Endothelial cell of umbilical vein (primary cell): ENCODE results near the gene TMEM18. TPM values are rescaled to one million over a fixed set of nuclear protein-coding genes. Genes with fewer than 3 reads are reported as not detected.

Experiments
- BruUV-seq: library from RNA; stranded (reverse); fragments of 400-500 nt; replicated peaks from 2 replicates; lab custom pipeline; 2021; lab: Mats Ljungman, UMichigan
- CTCF ChIA-PET: fragments of 300-600, 350-600 bp; sonication (Branson Sonifier 250); formaldehyde crosslinking; loops from one replicate; lab custom pipeline; 2021; ENCODE audit warnings: antibody characterized with exemption, inconsistent platforms; lab: Charles Lee
- POLR2A ChIA-PET: fragments of 300-600, 350-600 bp; sonication (Branson Sonifier 250); formaldehyde crosslinking; loops from one replicate; lab custom pipeline; 2021; ENCODE audit warnings: antibody characterized with exemption, inconsistent platforms; lab: Charles Lee
- DNase-seq: peaks from one replicate; pipeline ENCODE4 v3.0.0-alpha.2; 2011; ENCODE audit warnings: low read depth, low spot score
- FAIRE-seq: peaks from 2 replicates; lab custom pipeline; 2011; peaks lifted over from hg19 to GRCh38; lab: Jason Lieb, UNC
- H2AFZ ChIP-seq: 2 replicates; pipeline ENCODE4 v1.6.0; 2012; ENCODE audit warnings: low read depth, low read length, control low read depth, inconsistent platforms
- H3K27ac ChIP-seq: 2 replicates; pipeline ENCODE4 v1.5.1; 2011; ENCODE audit warnings: low read depth, mild to moderate bottlenecking, control low read depth, low read length, moderate library complexity; ENCODE audit not compliant: insufficient read depth
- H3K27me3 ChIP-seq, 2 experiments: 2 replicates each; pipeline versions ENCODE4 v1.6.0 to v1.6.1; 2011; ENCODE audit warnings: low read length in 2 of 2, mixed read lengths in 1 of 2; ENCODE audit not compliant: control insufficient read depth in 2 of 2, insufficient read depth in 2 of 2
- H3K36me3 ChIP-seq, 2 experiments: 2 replicates in 1 of 2; 3 replicates in 1 of 2; pipeline ENCODE4 v1.5.1; 2011; ENCODE audit warnings: low read length in 2 of 2, mild to moderate bottlenecking in 1 of 2, moderate library complexity in 1 of 2; ENCODE audit not compliant: control insufficient read depth in 2 of 2, insufficient read depth in 2 of 2; ENCODE audit errors: extremely low read depth in 1 of 2
- H3K4me1 ChIP-seq: 3 replicates; pipeline ENCODE4 v1.5.1; 2011; ENCODE audit warnings: mild to moderate bottlenecking, low read length; ENCODE audit not compliant: control insufficient read depth, insufficient read depth; ENCODE audit errors: extremely low read depth
- H3K4me2 ChIP-seq: 2 replicates; pipeline ENCODE4 v1.6.1; 2011; ENCODE audit warnings: low read length, control low read depth, mixed read lengths; ENCODE audit not compliant: insufficient read depth
- H3K4me3 ChIP-seq, 3 experiments: fragments of 200-600 bp in 1 of 3; sonication (generic), shearing (Covaris generic) in 1 of 3; replicated peaks in 1 of 3; 2 replicates each; pipeline ENCODE4 v1.5.1; 2011 to 2016; ENCODE audit warnings: control low read depth in 3 of 3, low read length in 3 of 3, mild to moderate bottlenecking in 2 of 3, inconsistent platforms in 1 of 3, low read depth in 1 of 3, moderate library complexity in 1 of 3; ENCODE audit not compliant: insufficient read depth in 1 of 3
- H3K79me2 ChIP-seq: 2 replicates; pipeline ENCODE4 v1.6.0; 2012; ENCODE audit warnings: low read length, inconsistent platforms; ENCODE audit not compliant: control insufficient read depth, insufficient read depth
- H3K9ac ChIP-seq: replicated peaks from 2 replicates; pipeline ENCODE3; 2011; ENCODE audit warnings: low read length, control low read depth; ENCODE audit not compliant: insufficient read depth; ENCODE audit errors: extremely low read depth
- H3K9me1 ChIP-seq: replicated peaks from 3 replicates; pipeline ENCODE4 v1.6.0; 2011; ENCODE audit warnings: mild to moderate bottlenecking, low read length; ENCODE audit not compliant: control insufficient read depth, insufficient read depth; ENCODE audit errors: extremely low read depth
- H3K9me3 ChIP-seq: replicated peaks from 2 replicates; pipeline ENCODE4 v1.5.1; 2012; ENCODE audit warnings: low read length, inconsistent platforms; ENCODE audit not compliant: control insufficient read depth, insufficient read depth
- H4K20me1 ChIP-seq: replicated peaks from 2 replicates; pipeline ENCODE3; 2011; ENCODE audit warnings: mild to moderate bottlenecking, low read length; ENCODE audit not compliant: control insufficient read depth, insufficient read depth; ENCODE audit errors: extremely low read depth
- CTCF ChIP-seq, 2 donors: IDR thresholded peaks; 1 replicate in 1 of 2; 2 replicates in 1 of 2; pipeline ENCODE4 v1.5.1; 2011; ENCODE audit warnings: low read length in 2 of 2, mild to moderate bottlenecking in 2 of 2, moderate library complexity in 2 of 2, control low read depth in 1 of 2, inconsistent platforms in 1 of 2, low read depth in 1 of 2; ENCODE audit not compliant: insufficient read depth in 1 of 2; ENCODE audit errors: extremely low read depth in 1 of 2
- EZH2 ChIP-seq: IDR thresholded peaks from 2 replicates; pipeline ENCODE4 v1.6.1; 2012; ENCODE audit warnings: borderline replicate concordance, low read depth, mild to moderate bottlenecking, moderate library complexity, low read length, inconsistent platforms; ENCODE audit not compliant: severe bottlenecking
- FOS ChIP-seq: IDR thresholded peaks from 2 replicates; pipeline ENCODE4 v1.6.1; 2011; ENCODE audit warnings: mild to moderate bottlenecking, low read length, moderate library complexity, borderline replicate concordance; ENCODE audit not compliant: insufficient read depth
- GATA2 ChIP-seq: IDR thresholded peaks from 2 replicates; pipeline ENCODE4 v1.7.0; 2011; ENCODE audit warnings: low read depth, mild to moderate bottlenecking, moderate library complexity, mixed read lengths, low read length; ENCODE audit not compliant: insufficient read length, insufficient read depth
- JUN ChIP-seq: IDR thresholded peaks from 2 replicates; pipeline ENCODE4 v1.6.1; 2011; ENCODE audit warnings: borderline replicate concordance, low read depth; ENCODE audit not compliant: insufficient read length, insufficient read depth
- MAX ChIP-seq: IDR thresholded peaks from 2 replicates; pipeline ENCODE4 v1.6.1; 2011; ENCODE audit not compliant: insufficient read depth, insufficient read length
- MYC ChIP-seq: IDR thresholded peaks from one replicate; pipeline ENCODE4 v1.6.1; 2011; ENCODE audit warnings: mild to moderate bottlenecking, low read depth, low read length
- POLR2A ChIP-seq: IDR thresholded peaks from 2 replicates; pipeline ENCODE4 v1.6.1; 2012; ENCODE audit warnings: low read depth, mild to moderate bottlenecking, control low read depth, low read length
- POLR2AphosphoS5 ChIP-seq: IDR thresholded peaks from 2 replicates; pipeline ENCODE4 v1.6.1; 2012; ENCODE audit warnings: low read depth, mild to moderate bottlenecking, control low read depth, low read length, moderate library complexity; ENCODE audit not compliant: insufficient read depth
- dilution Hi-C: fragments of 300-500 bp; cut with MboI; formaldehyde crosslinking; loops from one replicate; pipeline ENCODE4 v1.15.0; 2019; ENCODE audit warnings: low sequenced_read_pairs; ENCODE audit not compliant: extremely low pct_ligation_motif_present
- intact Hi-C: fragments of 100-400 bp; cut with micrococcal nuclease; formaldehyde crosslinking; loops from one replicate; pipeline ENCODE4 v1.10.0; 2022
- polyA plus RNA-seq, 4 experiments: library from polyadenylated mRNA; depleted of rRNA in 3 of 4; stranded (reverse) in 3 of 4; unstranded in 1 of 4; fragments of >200 nt; gene quantifications; 2 replicates each; pipeline versions ENCODE4 v1.2.1 to v1.2.3, GENCODE V29; 2011 to 2012; ENCODE audit warnings: missing spikeins in 1 of 4
- total RNA-seq: library from RNA; stranded (reverse); gene quantifications from 2 replicates; pipeline ENCODE4 v1.2.3, GENCODE V29; 2021

TMEM18 gene
- total and polyA plus RNA-seq, 2 donors (not counting 3 experiments of a cell fraction or from before 2014, with no cell fraction given): 19.1 to 23.1 TPM

GRCh38 chr2:627926-628560 lies 49.2 kb downstream of the TMEM18 start:
- POLR2A ChIA-PET: no interaction called here
- Histone ChIP-seq H3K9ac (no peak overlapping the region), H3K27ac (no peak overlapping the region), H3K79me2 (no peaks in the 10 kb centered on the region), H3K4me1 (no peaks in the 10 kb centered on the region), H3K9me1 (no peaks in the 10 kb centered on the region), H3K9me3 (no peaks in the 10 kb centered on the region), H3K36me3 (no peaks in the 10 kb centered on the region), H3K4me3 (no peak overlapping the region), H3K4me2 (no peak overlapping the region), H4K20me1 (no peaks in the 10 kb centered on the region), H3K27me3 (no peaks in the 10 kb centered on the region), H2AFZ (no peak overlapping the region)
- no TSS peak for BruUV-seq
- CTCF ChIA-PET: no interaction called here
- DNase-seq (no peak), FAIRE-seq (no peak)
- TF ChIP-seq EZH2: no peak
- no peak for TF ChIP-seq POLR2A
- TF ChIP-seq MYC: no peak
- TF ChIP-seq FOS: no peak
- TF ChIP-seq MAX: no peak
- TF ChIP-seq CTCF (IDR thresholded peaks at IDR 0.05; ENCODE audit: extremely low read depth in 1 of 2, insufficient read depth in 1 of 2, low read depth in 1 of 2, low read length in 2 of 2): no peak
- no peak for TF ChIP-seq GATA2
- TF ChIP-seq POLR2AphosphoS5: no peak
- TF ChIP-seq JUN: no peak
- dilution Hi-C loops (no loop called here), intact Hi-C loops (no loop called here)
